Measurements from ENCODE around the gene LRRC7. TPM values are rescaled to one million over a fixed set of nuclear protein-coding genes. Genes with fewer than 3 reads are reported as not detected.

LRRC7 gene
- total RNA-seq, 1 donor from 2014 or later = 0.94 TPM

GRCh38 chr1:69744381-69744780, 176.7 kb downstream of the LRRC7 start:
- no peak overlapping the region for H3K4me3 Mint-ChIP-seq (ENCODE audit: unreplicated experiment)
- no peaks in the 10 kb centered on the region for H3K9me3 Mint-ChIP-seq (ENCODE audit: unreplicated experiment)
- TF ChIP-seq CTCF (IDR thresholded peaks at IDR 0.05) = no peak
- H3K4me1 Mint-ChIP-seq (ENCODE audit: unreplicated experiment) = peaks cover 6% of the 10 kb centered on the region
- no peak for DNase-seq (ENCODE audit: extremely low spot score, unreplicated experiment)
- H3K36me3 Mint-ChIP-seq (ENCODE audit: unreplicated experiment) = no peaks in the 10 kb centered on the region
- H3K27me3 Mint-ChIP-seq (ENCODE audit: unreplicated experiment) = peaks cover 9% of the 10 kb centered on the region
- no peak overlapping the region for H3K27ac Mint-ChIP-seq (ENCODE audit: unreplicated experiment)

- Mint-ChIP-seq H3K4me3 (ENCODE audit: unreplicated experiment) (no peak overlapping the region), H3K27ac (ENCODE audit: unreplicated experiment) (no peak overlapping the region), H3K9me3 (ENCODE audit: unreplicated experiment) (no peaks in the 10 kb centered on the region), H3K27me3 (ENCODE audit: unreplicated experiment) (peaks cover 5% of the 10 kb centered on the region), H3K36me3 (ENCODE audit: unreplicated experiment) (no peaks in the 10 kb centered on the region), H3K4me1 (ENCODE audit: unreplicated experiment) (peaks cover 2% of the 10 kb centered on the region)
- no peak for TF ChIP-seq CTCF (IDR thresholded peaks at IDR 0.05)
- DNase-seq (ENCODE audit: extremely low spot score, unreplicated experiment) = no peak
Measured at GRCh38 chr1:69747207-69747606, 179.5 kb downstream of the LRRC7 start.

- H3K9me3 Mint-ChIP-seq (ENCODE audit: unreplicated experiment) = no peaks in the 10 kb centered on the region
- H3K4me1 Mint-ChIP-seq (ENCODE audit: unreplicated experiment) = peaks cover 2% of the 10 kb centered on the region
- TF ChIP-seq CTCF (IDR thresholded peaks at IDR 0.05) = no peak
- DNase-seq (ENCODE audit: extremely low spot score, unreplicated experiment) = no peak
- no peak overlapping the region for H3K4me3 Mint-ChIP-seq (ENCODE audit: unreplicated experiment)
- H3K36me3 Mint-ChIP-seq (ENCODE audit: unreplicated experiment) = no peaks in the 10 kb centered on the region
- H3K27ac Mint-ChIP-seq (ENCODE audit: unreplicated experiment) = no peak overlapping the region
- peaks cover 13% of the 10 kb centered on the region for H3K27me3 Mint-ChIP-seq (ENCODE audit: unreplicated experiment)
Measured at GRCh38 chr1:69750638-69751037, 182.9 kb downstream of the LRRC7 start.

GRCh38 chr1:69752831-69753230, 185.1 kb downstream of the LRRC7 start:
- Mint-ChIP-seq H3K9me3 (ENCODE audit: unreplicated experiment) (no peaks in the 10 kb centered on the region), H3K36me3 (ENCODE audit: unreplicated experiment) (no peaks in the 10 kb centered on the region), H3K4me3 (ENCODE audit: unreplicated experiment) (no peak overlapping the region), H3K27me3 (ENCODE audit: unreplicated experiment) (peaks cover 24% of the 10 kb centered on the region), H3K27ac (ENCODE audit: unreplicated experiment) (no peak overlapping the region), H3K4me1 (ENCODE audit: unreplicated experiment) (no peaks in the 10 kb centered on the region)
- DNase-seq (ENCODE audit: extremely low spot score, unreplicated experiment) = no peak
- no peak for TF ChIP-seq CTCF (IDR thresholded peaks at IDR 0.05)

GRCh38 chr1:69754521-69754920, 186.8 kb downstream of the LRRC7 start:
- Mint-ChIP-seq H3K36me3 (ENCODE audit: unreplicated experiment) (no peaks in the 10 kb centered on the region), H3K27ac (ENCODE audit: unreplicated experiment) (no peak overlapping the region), H3K4me1 (ENCODE audit: unreplicated experiment) (no peaks in the 10 kb centered on the region), H3K9me3 (ENCODE audit: unreplicated experiment) (no peaks in the 10 kb centered on the region), H3K4me3 (ENCODE audit: unreplicated experiment) (no peak overlapping the region), H3K27me3 (ENCODE audit: unreplicated experiment) (peaks cover 28% of the 10 kb centered on the region)
- DNase-seq (ENCODE audit: extremely low spot score, unreplicated experiment) = no peak
- TF ChIP-seq CTCF (IDR thresholded peaks at IDR 0.05) = no peak
